HG03457 (cell line): ENCODE results near the gene ZNF207.
"Not testable (repeated sequence)": the region's sequence is repeated elsewhere in the genome, so short reads cannot be mapped to it uniquely, and the experiment has no call there.

ENCODE experiments used
- ATAC-seq: cut with Tn5 transposase; IDR thresholded peaks from one replicate; pipeline ENCODE4 v1.9.1; 2021; ENCODE audit warnings: moderate number of reproducible peaks; ENCODE audit not compliant: unreplicated experiment

ZNF207 gene

GRCh38 chr17:32333187-32333586, 16.8 kb upstream of the ZNF207 start:
- ATAC-seq = no peak

GRCh38 chr17:32335046-32335445, 14.9 kb upstream of the ZNF207 start:
- ATAC-seq = no peak

GRCh38 chr17:32335687-32336086, 14.3 kb upstream of the ZNF207 start:
- no peak for ATAC-seq

GRCh38 chr17:32341141-32341856, 8.7 kb upstream of the ZNF207 start:
- ATAC-seq = no peak

GRCh38 chr17:32341857-32342602, 7.9 kb upstream of the ZNF207 start, which contains the start of gene C17orf75:
Gene C17orf75 (minus strand): TSS chr17:32342173. CDS start chr17:32342139, 34 bp downstream.
- ATAC-seq = peak; percentile 58

GRCh38 chr17:32342603-32343325, 7.2 kb upstream of the ZNF207 start:
- no peak for ATAC-seq

GRCh38 chr17:32345951-32346600, 3.9 kb upstream of the ZNF207 start:
- ATAC-seq = no peak

- ATAC-seq = no peak
These were observed 1.5 kb upstream of the ZNF207 start for GRCh38 chr17:32348483-32348800.

GRCh38 chr17:32349503-32349853, 479 bp upstream of the ZNF207 start:
- ATAC-seq = peak; percentile 23

- ATAC-seq = no peak
These were observed 885 bp downstream of the ZNF207 start for GRCh38 chr17:32350666-32351418.

- ATAC-seq = not testable (repeated sequence)
These were observed 2.8 kb downstream of the ZNF207 start for GRCh38 chr17:32352734-32353133.

- ATAC-seq = no peak
These were observed 5.9 kb downstream of the ZNF207 start for GRCh38 chr17:32355649-32356377.

GRCh38 chr17:32356378-32356743, 6.4 kb downstream of the ZNF207 start:
- no peak for ATAC-seq

GRCh38 chr17:32356750-32357149, 6.8 kb downstream of the ZNF207 start:
- ATAC-seq = no peak

- ATAC-seq = no peak
These were observed 7.7 kb downstream of the ZNF207 start for GRCh38 chr17:32357615-32358014.

- ATAC-seq = no peak
These were observed 11.3 kb downstream of the ZNF207 start for GRCh38 chr17:32361270-32361669.

GRCh38 chr17:32370426-32370825, 20.5 kb downstream of the ZNF207 start:
- no peak for ATAC-seq

GRCh38 chr17:32382526-32383223, 32.7 kb downstream of the ZNF207 start:
- no peak for ATAC-seq

GRCh38 chr17:32383926-32384434, 34.0 kb downstream of the ZNF207 start:
- no peak for ATAC-seq
